Thymus (tissue), 11 donors: Measurements from ENCODE around the gene SLC49A3. TPM values are rescaled to one million over a fixed set of nuclear protein-coding genes. Genes with fewer than 3 reads are reported as not detected.

Source experiments
- DNase-seq, 9 donors: peaks; one replicate each; pipeline ENCODE4 v3.0.0-alpha.2; 2013; ENCODE audit warnings: low spot score in 9 of 9, low read depth in 6 of 9, missing footprints in 1 of 9
- H3K27ac ChIP-seq, 2 donors: one replicate each; pipeline ENCODE4 v1.5.1; 2013; ENCODE audit warnings: control low read depth in 1 of 2, low read depth in 1 of 2, low read length in 1 of 2, mild to moderate bottlenecking in 1 of 2, moderate library complexity in 1 of 2
- H3K27me3 ChIP-seq, 2 donors: one replicate each; pipeline ENCODE4 v1.5.1; 2013; ENCODE audit warnings: low read length in 1 of 2; ENCODE audit not compliant: control insufficient read depth in 2 of 2, insufficient read depth in 1 of 2
- H3K36me3 ChIP-seq, 2 donors: one replicate each; pipeline ENCODE4 v1.5.1; 2013; ENCODE audit warnings: low read length in 1 of 2, mild to moderate bottlenecking in 1 of 2, moderate library complexity in 1 of 2; ENCODE audit not compliant: control insufficient read depth in 2 of 2, insufficient read depth in 2 of 2
- H3K4me1 ChIP-seq, 2 donors: one replicate each; pipeline ENCODE4 v1.5.1; 2013; ENCODE audit warnings: low read length in 2 of 2; ENCODE audit not compliant: control insufficient read depth in 2 of 2, insufficient read depth in 2 of 2
- H3K4me3 ChIP-seq, 2 donors: one replicate each; pipeline ENCODE4 v1.5.1; 2013; ENCODE audit warnings: low read length in 2 of 2, control low read depth in 1 of 2, mild to moderate bottlenecking in 1 of 2
- H3K9me3 ChIP-seq, 2 donors: one replicate each; pipeline ENCODE4 v1.5.1; 2013; ENCODE audit warnings: low read length in 1 of 2, mild to moderate bottlenecking in 1 of 2; ENCODE audit not compliant: control insufficient read depth in 2 of 2, insufficient read depth in 1 of 2
- WGBS: extraction: QIAGEN DNeasy Blood & Tissue Kit; methylation state at CpG from one replicate; pipeline ENCODE4 v1.1.7; 2013; 5-methylcytosine and 5-hydroxymethylcytosine counted together
- polyA plus RNA-seq: library from polyadenylated mRNA; stranded (reverse); fragments of 200-250 nt; gene quantifications from one replicate; pipeline ENCODE4 v1.2.3, GENCODE V29; 2013
- total RNA-seq: library from RNA; stranded (reverse); fragments of 120-200 nt; gene quantifications from one replicate; pipeline ENCODE4 v1.2.4, GENCODE V29; 2013
- donor health status: healthy.

Gene SLC49A3
- total and polyA plus RNA-seq, 2 donors = 1.2 to 4.8 TPM

DNA sequence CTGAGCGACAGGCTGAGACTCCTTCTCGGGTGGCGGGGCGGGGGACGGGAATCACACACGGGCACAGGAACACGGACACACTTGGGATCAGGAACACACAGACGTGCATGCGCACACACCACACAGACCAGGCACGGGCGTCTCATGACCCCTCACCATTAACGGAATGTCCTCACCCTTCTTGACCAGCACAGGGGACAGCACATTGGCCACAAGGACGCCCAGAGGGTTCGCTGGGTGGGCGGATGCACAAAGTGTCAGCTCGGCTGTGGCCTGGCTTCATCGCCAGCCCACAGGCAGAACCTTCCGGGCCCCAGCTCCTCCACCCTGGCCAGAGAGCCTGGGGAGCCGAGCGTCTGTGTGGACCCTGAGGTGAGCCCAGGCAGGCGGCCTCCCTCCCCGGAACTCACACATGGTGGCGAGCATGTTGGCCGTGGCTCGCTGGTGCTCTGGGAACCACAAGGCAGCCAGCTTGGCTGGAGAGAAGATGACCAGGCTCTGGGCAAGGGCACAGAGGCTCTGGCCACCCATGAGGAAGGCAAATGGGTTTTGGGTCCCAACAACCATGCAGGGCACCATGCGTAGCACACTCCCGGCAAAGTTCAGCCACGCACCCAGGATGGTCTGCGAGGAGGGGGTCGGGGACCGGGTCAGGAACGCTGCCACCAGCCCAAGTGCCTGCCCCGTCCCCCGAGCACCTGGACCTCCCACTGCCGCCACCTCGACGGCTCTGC lies 3.1 kb downstream of the SLC49A3 start:
- DNase-seq = no peak
- WGBS = 97% methylated on average over 37 of the region's 37 CpGs
- Histone ChIP-seq H3K9me3 (peaks cover 0 to 2% of the 10 kb centered on the region in 2 donors), H3K36me3 (no peaks in the 10 kb centered on the region), H3K27ac (no peak overlapping the region), H3K4me3 (no peak overlapping the region), H3K4me1 (peaks cover 3 to 12% of the 10 kb centered on the region in 2 donors), H3K27me3 (peaks cover 18 to 33% of the 10 kb centered on the region in 2 donors)

DNA sequence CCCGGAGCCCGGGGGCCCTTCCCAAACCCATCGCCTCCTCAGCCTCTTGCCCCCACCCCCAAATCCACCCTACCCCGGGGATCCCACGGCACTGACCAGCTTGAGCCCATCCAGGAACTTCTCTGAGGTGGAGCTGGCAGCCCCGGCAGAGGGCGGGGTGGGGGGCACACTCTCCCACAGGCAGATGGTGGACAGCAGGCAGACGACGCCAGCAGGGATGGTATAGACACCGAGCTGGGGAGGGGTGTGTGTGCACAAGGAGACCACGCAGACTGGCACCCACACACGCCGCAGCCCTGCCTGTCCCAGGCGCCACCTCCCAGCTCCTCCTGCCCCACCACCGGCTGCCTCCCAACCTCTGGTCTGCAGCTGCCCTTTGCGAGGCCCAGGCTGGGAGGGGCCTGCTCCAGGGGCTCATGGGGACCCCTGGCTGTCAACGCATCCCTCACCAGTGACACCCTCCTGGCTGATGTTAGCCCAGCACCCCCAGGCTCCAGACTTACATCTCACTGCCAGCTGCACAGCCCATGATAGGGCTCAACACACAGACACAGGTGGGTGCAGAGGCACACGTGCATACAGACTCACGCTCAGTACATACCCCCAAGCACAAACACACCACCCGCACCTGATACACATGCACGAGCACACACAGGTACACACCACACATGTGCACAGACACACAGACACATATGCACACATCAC lies 4.2 kb downstream of the SLC49A3 start:
- 94% methylated on average over 21 of the region's 21 CpGs for WGBS
- DNase-seq = no peak
- no peak overlapping the region for H3K4me3 ChIP-seq
- peaks cover 19 to 39% of the 10 kb centered on the region in 2 donors for H3K27me3 ChIP-seq
- peaks cover 0 to 2% of the 10 kb centered on the region in 2 donors for H3K9me3 ChIP-seq
- H3K36me3 ChIP-seq = no peaks in the 10 kb centered on the region
- H3K27ac ChIP-seq = no peak overlapping the region
- peaks cover 3 to 12% of the 10 kb centered on the region in 2 donors for H3K4me1 ChIP-seq

DNA sequence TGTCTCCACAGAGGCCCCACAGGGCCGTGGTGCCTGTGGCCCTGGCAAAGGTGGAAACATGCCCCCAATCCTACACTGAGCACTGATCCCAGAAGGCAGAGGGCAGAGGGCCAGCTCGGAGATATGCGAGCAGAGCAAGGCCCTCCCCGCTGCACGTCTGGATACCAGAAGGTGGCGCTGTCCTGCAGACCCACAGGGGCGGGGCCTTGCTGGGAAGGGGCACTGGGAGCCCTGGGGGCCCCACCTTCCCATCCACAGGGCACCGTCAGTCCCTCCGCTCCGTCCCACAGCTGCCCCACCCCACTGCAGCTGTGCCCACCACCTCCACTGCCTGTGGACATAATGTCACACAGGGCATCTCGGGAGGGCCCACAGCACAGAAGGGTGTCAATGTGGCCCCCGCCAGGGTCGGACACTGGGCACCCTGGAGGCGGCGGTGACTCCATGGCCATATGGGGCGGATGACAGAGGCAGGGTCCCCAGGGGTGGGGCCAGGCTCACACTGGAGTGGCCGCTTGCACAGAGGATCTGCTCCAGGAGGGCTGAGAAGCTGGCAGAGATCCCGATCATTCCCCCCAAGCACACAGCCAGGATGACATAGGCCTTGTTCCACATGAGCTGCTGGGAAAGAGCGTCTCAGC lies 4.8 kb downstream of the SLC49A3 start:
- Histone ChIP-seq H3K4me1 (peaks cover 3 to 12% of the 10 kb centered on the region in 2 donors), H3K27me3 (peaks cover 13 to 39% of the 10 kb centered on the region in 2 donors), H3K9me3 (peaks cover 0 to 2% of the 10 kb centered on the region in 2 donors), H3K36me3 (no peaks in the 10 kb centered on the region), H3K4me3 (no peak overlapping the region), H3K27ac (no peak overlapping the region)
- DNase-seq = peak in 1 of 9 donors; percentile 44
- 66% methylated on average over 19 of the region's 19 CpGs for WGBS

DNA sequence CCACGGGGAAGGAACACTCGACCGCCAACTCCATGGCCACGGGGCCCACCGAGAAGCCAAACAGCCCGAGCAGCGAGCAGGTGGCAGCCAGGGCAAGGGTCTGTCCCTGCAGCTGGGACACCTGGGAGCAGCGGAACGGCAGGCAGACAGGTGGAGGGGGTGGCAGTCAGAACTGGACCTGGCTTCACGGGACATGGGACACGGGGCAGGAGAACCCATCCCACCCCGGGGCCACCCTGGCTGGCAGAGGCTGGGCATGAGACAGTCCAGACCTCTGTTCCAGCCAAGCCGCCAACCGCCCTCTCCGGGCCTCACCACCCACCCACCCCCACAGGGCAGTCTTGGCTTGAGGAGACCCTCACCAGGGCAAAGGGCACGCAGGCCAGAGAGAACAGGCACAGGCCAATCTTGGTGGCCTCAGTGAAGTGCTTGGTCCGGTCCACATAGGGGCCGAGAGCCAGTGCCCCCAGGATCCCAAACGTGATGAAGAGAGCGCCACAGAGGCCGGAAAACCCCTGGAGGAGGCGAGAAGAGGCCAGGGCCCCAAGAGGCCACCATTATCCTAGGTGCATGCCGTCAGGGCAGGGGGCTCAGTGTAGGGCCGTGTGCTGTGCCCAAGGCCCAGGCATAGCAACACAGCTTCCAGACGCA lies 5.6 kb downstream of the SLC49A3 start:
- no peak for DNase-seq
- WGBS = 80% methylated on average over 25 of the region's 25 CpGs
- Histone ChIP-seq H3K27me3 (peaks cover 10 to 38% of the 10 kb centered on the region in 2 donors), H3K9me3 (peaks cover 0 to 2% of the 10 kb centered on the region in 2 donors), H3K4me3 (no peak overlapping the region), H3K4me1 (peaks cover 3 to 9% of the 10 kb centered on the region in 2 donors), H3K27ac (no peak overlapping the region), H3K36me3 (no peaks in the 10 kb centered on the region)

DNA sequence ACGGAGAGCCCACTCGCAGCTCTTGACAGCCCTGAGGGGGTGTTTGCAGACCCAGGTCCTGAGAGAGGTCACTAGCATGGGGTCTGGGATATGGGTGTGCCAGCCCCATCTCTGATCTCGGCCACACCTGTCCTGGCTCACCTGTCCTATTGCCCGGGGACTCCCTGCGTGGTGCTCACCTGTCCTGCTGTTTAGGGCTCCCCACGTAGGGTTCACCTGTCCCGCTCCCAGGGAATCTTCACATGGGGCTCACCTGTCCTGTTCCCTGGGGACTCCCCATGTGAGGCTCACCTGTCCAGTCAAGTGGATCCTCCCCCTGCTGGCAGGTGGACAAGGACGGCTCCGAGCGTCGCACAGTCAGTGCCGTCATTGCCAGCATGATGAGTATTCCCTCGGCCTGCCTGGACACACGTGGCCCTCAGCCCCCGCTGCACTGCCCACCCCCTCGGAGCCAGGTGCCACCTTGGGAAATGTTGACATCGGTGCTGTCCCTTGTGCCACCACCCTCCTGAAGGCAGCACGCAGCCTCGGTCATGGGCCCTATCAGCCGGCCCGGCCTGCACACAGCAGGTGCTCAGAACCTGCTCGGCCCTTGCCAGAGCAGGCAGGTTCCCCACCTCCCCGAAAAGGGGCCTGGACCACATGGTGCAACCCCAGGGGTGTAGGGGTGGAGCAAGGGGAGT lies 6.3 kb downstream of the SLC49A3 start:
- DNase-seq = no peak
- peaks cover 3 to 30% of the 10 kb centered on the region in 2 donors for H3K27me3 ChIP-seq
- H3K36me3 ChIP-seq = no peaks in the 10 kb centered on the region
- 95% methylated on average over 23 of the region's 23 CpGs for WGBS
- no peak overlapping the region for H3K27ac ChIP-seq
- no peaks in the 10 kb centered on the region for H3K9me3 ChIP-seq
- peaks cover 3 to 9% of the 10 kb centered on the region in 2 donors for H3K4me1 ChIP-seq
- no peak overlapping the region for H3K4me3 ChIP-seq

DNA sequence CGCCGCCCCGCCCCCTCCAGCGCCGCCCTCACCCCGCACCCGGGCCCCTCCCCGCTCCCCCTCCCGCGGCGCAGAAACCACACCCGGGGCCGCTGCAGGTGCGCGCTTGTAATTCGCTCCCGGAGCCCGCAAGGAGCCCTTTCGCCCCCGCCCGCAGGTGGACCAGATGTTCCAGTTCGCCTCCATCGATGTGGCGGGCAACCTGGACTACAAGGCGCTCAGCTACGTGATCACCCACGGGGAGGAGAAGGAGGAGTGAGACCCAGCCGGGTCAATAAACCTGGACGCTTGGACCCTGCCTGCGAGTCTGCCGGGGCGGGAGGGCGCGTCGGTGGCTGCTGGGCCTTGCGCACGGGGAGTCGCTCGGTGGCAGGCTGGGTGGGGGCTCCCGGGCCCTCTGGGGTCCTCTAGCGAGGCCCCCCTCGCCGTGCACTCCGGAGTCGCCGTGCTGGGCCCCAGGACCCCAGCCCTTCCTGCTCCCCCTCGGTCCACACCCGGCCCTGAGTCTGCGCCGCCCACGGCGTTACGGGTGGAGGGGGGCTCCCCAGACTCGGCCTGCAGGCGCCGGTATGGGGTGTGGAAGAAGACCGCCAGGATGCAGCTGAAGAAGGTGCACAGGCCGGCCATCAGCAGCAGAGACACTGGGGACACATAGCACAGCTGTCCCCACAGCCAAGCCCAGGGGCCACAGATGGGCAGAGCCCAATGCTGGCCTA lies 7.1 kb downstream of the SLC49A3 start:
- peaks cover 3 to 26% of the 10 kb centered on the region in 2 donors for H3K27me3 ChIP-seq
- H3K9me3 ChIP-seq = no peaks in the 10 kb centered on the region
- peak in 3 of 9 donors; percentile 39 to 70 (median 46) for DNase-seq
- H3K4me1 ChIP-seq = peaks cover 3 to 11% of the 10 kb centered on the region in 2 donors
- 91% methylated on average over 55 of the region's 58 CpGs for WGBS
- H3K36me3 ChIP-seq = no peaks in the 10 kb centered on the region
- H3K4me3 ChIP-seq = no peak overlapping the region
- H3K27ac ChIP-seq = no peak overlapping the region

DNA sequence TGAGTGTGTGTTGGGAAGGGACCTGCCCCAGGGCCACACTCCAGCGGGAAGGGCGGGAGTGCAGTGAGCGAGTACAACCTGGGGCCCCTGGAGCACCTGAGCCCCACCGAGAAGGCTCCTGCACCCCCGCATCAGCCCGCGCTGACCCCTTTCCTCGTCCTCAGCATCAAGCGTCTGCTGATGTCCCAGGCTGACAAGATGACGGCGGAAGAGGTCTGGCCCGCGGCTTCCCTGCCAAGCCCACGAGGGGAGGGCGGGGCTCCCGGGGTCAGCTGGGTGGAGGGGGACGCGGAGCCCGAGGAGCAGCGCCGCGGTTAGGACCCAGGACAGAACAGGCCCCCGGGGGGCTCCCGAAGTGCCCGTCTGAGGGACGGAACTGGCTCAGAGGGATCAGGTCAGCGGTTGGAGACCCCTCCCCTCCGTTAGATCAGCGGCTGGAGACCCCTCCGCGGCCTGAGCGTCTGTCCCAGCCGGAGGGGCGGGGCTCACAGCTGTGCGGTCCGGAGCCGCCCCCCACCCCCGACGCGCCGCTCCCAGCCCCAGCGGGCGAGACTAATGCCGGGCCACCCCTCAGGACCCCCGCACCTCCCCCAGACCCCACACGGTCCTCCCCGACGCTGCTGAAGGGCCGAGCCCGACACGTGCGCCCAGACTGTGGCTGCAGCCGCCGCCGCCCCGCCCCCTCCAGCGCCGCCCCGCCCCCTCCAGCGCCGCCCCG lies 7.9 kb downstream of the SLC49A3 start:
- Histone ChIP-seq H3K4me1 (peaks cover 3 to 16% of the 10 kb centered on the region in 2 donors), H3K9me3 (no peaks in the 10 kb centered on the region), H3K27me3 (peaks cover 3 to 26% of the 10 kb centered on the region in 2 donors), H3K36me3 (no peaks in the 10 kb centered on the region), H3K27ac (no peak overlapping the region), H3K4me3 (peak overlapping the region in 1 of 2 donors; percentile 29)
- WGBS = 24% methylated on average over 62 of the region's 62 CpGs
- DNase-seq = peak in 1 of 9 donors; percentile 45
